PFSK-1 (cell line): ENCODE measurements around the gene INSM1.

Experiments used
- POLR2AphosphoS5 ChIP-seq: IDR thresholded peaks from 2 replicates; pipeline ENCODE4 v1.6.1; 2012; ENCODE audit warnings: low read depth, mild to moderate bottlenecking, control low read depth, low read length, moderate library complexity
- SIN3A ChIP-seq: IDR thresholded peaks from 2 replicates; pipeline ENCODE4 v1.6.1; 2012; ENCODE audit warnings: mild to moderate bottlenecking, low read length, moderate library complexity, borderline replicate concordance; ENCODE audit not compliant: insufficient read depth
- TAF1 ChIP-seq: IDR thresholded peaks from 2 replicates; pipeline ENCODE4 v1.6.1; 2012; ENCODE audit warnings: low read length, control low read depth, borderline replicate concordance; ENCODE audit not compliant: insufficient read depth
- TF ChIP-seq, protein P1 (sequence below), 2 experiments: IDR thresholded peaks; 2 replicates each; pipeline versions ENCODE4 v1.6.1 to v1.8.0; 2011 to 2012; ENCODE audit warnings: low read depth in 2 of 2, low read length in 2 of 2, control low read depth in 1 of 2, inconsistent platforms in 1 of 2, mild to moderate bottlenecking in 1 of 2, moderate library complexity in 1 of 2; ENCODE audit not compliant: insufficient read depth in 1 of 2

DNA sequence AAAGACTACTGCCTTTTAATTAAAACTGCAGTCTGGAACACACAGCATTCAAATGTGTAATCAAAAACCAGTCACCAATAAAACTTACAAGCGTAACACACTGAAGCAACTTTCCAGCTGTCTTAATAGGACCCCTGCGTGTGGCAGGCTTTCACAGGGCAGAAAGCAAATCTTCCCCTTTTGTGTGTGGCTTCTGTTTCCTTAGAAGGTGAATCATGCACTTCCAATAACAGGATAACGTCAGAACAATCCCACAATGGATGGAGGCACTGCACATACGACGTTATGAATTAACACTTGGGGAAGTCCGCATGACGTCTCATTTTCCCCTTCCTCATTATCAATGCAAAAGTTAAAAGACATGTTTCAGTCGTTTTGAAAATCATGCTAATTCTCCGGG is 44.8 kb downstream of the INSM1 start:
- TF ChIP-seq TAF1 (no peak), POLR2AphosphoS5 (no peak), SIN3A (no peak)
- TF ChIP-seq, protein P1, sequence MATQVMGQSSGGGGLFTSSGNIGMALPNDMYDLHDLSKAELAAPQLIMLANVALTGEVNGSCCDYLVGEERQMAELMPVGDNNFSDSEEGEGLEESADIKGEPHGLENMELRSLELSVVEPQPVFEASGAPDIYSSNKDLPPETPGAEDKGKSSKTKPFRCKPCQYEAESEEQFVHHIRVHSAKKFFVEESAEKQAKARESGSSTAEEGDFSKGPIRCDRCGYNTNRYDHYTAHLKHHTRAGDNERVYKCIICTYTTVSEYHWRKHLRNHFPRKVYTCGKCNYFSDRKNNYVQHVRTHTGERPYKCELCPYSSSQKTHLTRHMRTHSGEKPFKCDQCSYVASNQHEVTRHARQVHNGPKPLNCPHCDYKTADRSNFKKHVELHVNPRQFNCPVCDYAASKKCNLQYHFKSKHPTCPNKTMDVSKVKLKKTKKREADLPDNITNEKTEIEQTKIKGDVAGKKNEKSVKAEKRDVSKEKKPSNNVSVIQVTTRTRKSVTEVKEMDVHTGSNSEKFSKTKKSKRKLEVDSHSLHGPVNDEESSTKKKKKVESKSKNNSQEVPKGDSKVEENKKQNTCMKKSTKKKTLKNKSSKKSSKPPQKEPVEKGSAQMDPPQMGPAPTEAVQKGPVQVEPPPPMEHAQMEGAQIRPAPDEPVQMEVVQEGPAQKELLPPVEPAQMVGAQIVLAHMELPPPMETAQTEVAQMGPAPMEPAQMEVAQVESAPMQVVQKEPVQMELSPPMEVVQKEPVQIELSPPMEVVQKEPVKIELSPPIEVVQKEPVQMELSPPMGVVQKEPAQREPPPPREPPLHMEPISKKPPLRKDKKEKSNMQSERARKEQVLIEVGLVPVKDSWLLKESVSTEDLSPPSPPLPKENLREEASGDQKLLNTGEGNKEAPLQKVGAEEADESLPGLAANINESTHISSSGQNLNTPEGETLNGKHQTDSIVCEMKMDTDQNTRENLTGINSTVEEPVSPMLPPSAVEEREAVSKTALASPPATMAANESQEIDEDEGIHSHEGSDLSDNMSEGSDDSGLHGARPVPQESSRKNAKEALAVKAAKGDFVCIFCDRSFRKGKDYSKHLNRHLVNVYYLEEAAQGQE (IDR thresholded peaks at IDR 0.05; ENCODE audit: insufficient read depth in 1 of 2, low read depth in 2 of 2, low read length in 2 of 2) = no peak
